HEK293 (cell line): ENCODE results near the gene APLP2.

Source experiments
- CTCF ChIA-PET: fragments of 350-600 bp; formaldehyde crosslinking; extraction: SDS; loops from one replicate; lab custom pipeline; 2021; ENCODE audit warnings: antibody characterized with exemption; lab: Yijun Ruan, JAX
- POLR2A ChIA-PET: fragments of 300-600 bp; formaldehyde crosslinking; extraction: SDS; loops from one replicate; lab custom pipeline; 2020; ENCODE audit warnings: antibody characterized with exemption, inconsistent platforms; lab: Yijun Ruan, JAX
- H3K27ac ChIP-seq: fragments of 200-500 bp; sonication (Bioruptor generic); 2 replicates; pipeline ENCODE4 v1.5.1; 2014; ENCODE audit warnings: low read depth, low read length, control low read depth, inconsistent platforms; ENCODE audit errors: extremely low read depth
- H3K36me3 ChIP-seq, 2 experiments: fragments of 200-500 bp in 1 of 2; sonication (Bioruptor generic) in 1 of 2; 1 replicate in 1 of 2; 2 replicates in 1 of 2; pipeline ENCODE4 v1.5.1; 2014 to 2017; ENCODE audit warnings: inconsistent platforms in 2 of 2, low read length in 2 of 2; ENCODE audit not compliant: control insufficient read depth in 2 of 2, insufficient read depth in 1 of 2
- H3K4me1 ChIP-seq: fragments of 200-500 bp; sonication (Bioruptor generic); 2 replicates; pipeline ENCODE4 v1.5.1; 2014; ENCODE audit warnings: mild to moderate bottlenecking, low read length, inconsistent platforms; ENCODE audit not compliant: control insufficient read depth, insufficient read depth
- H3K4me3 ChIP-seq: 2 replicates; pipeline ENCODE4 v1.5.1; 2011; ENCODE audit warnings: low read depth, mild to moderate bottlenecking, control low read depth, low read length, moderate library complexity
- H3K9me3 ChIP-seq: fragments of 200-500 bp; sonication (Bioruptor generic); 2 replicates; pipeline ENCODE4 v1.5.1; 2014; ENCODE audit warnings: low read depth, low read length, inconsistent platforms; ENCODE audit not compliant: control insufficient read depth, insufficient read depth
- KLF1 ChIP-seq: fragments of 450-650 bp; formaldehyde crosslinking; IDR thresholded peaks from 2 replicates; pipeline ENCODE4 v1.5.1; 2016; ENCODE audit warnings: missing biosample characterization, missing genetic modification characterization
- MZF1 ChIP-seq: fragments of 450-650 bp; formaldehyde crosslinking; IDR thresholded peaks from 2 replicates; pipeline ENCODE4 v1.5.1; 2017; ENCODE audit warnings: missing biosample characterization, missing genetic modification characterization, borderline replicate concordance
- SALL2 ChIP-seq: fragments of 450-650 bp; formaldehyde crosslinking; IDR thresholded peaks from 2 replicates; pipeline ENCODE4 v1.5.0; 2017; ENCODE audit warnings: missing biosample characterization, mild to moderate bottlenecking, missing genetic modification characterization, borderline replicate concordance
- ZEB2 ChIP-seq: fragments of 450-650 bp; formaldehyde crosslinking; IDR thresholded peaks from 2 replicates; pipeline ENCODE4 v1.5.1; 2016; ENCODE audit warnings: missing biosample characterization, missing genetic modification characterization
- ZNF155 ChIP-seq: fragments of 450-650 bp; formaldehyde crosslinking; IDR thresholded peaks from 2 replicates; pipeline ENCODE4 v1.5.1; 2016; ENCODE audit warnings: missing biosample characterization, missing genetic modification characterization
- ZNF184 ChIP-seq: fragments of 450-650 bp; IDR thresholded peaks from 2 replicates; pipeline ENCODE4 v1.5.1; 2018; ENCODE audit warnings: missing biosample characterization, mild to moderate bottlenecking, missing genetic modification characterization
- ZNF214 ChIP-seq: fragments of 450-650 bp; formaldehyde crosslinking; IDR thresholded peaks from 2 replicates; pipeline ENCODE4 v1.5.1; 2017; ENCODE audit warnings: missing biosample characterization, mild to moderate bottlenecking, missing genetic modification characterization, borderline replicate concordance
- ZNF221 ChIP-seq: fragments of 450-650 bp; formaldehyde crosslinking; IDR thresholded peaks from 2 replicates; pipeline ENCODE4 v1.5.1; 2017; ENCODE audit warnings: missing biosample characterization, missing genetic modification characterization, borderline replicate concordance
- ZNF274 ChIP-seq, 2 experiments: fragments of 200-500 bp in 1 of 2; fragments of 450-650 bp in 1 of 2; sonication (Bioruptor generic) in 1 of 2; formaldehyde crosslinking in 1 of 2; IDR thresholded peaks; 2 replicates each; pipeline versions ENCODE4 v1.5.1 to v1.6.1; 2014 to 2016; ENCODE audit warnings: borderline replicate concordance in 1 of 2, inconsistent platforms in 1 of 2, low read length in 1 of 2, missing biosample characterization in 1 of 2, missing genetic modification characterization in 1 of 2
- ZNF292 ChIP-seq: fragments of 450-650 bp; formaldehyde crosslinking; IDR thresholded peaks from 2 replicates; pipeline ENCODE4 v1.5.1; 2016; ENCODE audit warnings: low read depth, missing biosample characterization, missing genetic modification characterization, borderline replicate concordance
- ZNF37A ChIP-seq: fragments of 450-650 bp; IDR thresholded peaks from 2 replicates; pipeline ENCODE4 v1.5.1; 2018; ENCODE audit warnings: missing biosample characterization, missing genetic modification characterization
- ZNF423 ChIP-seq: fragments of 450-650 bp; formaldehyde crosslinking; IDR thresholded peaks from 2 replicates; pipeline ENCODE4 v1.5.1; 2016; ENCODE audit warnings: missing biosample characterization, missing genetic modification characterization
- ZNF521 ChIP-seq: fragments of 450-650 bp; formaldehyde crosslinking; IDR thresholded peaks from 2 replicates; pipeline ENCODE4 v1.5.1; 2017; ENCODE audit warnings: missing biosample characterization, mild to moderate bottlenecking, missing genetic modification characterization
- ZNF530 ChIP-seq: fragments of 450-650 bp; formaldehyde crosslinking; IDR thresholded peaks from 2 replicates; pipeline ENCODE4 v1.5.1; 2016; ENCODE audit warnings: low read depth, missing biosample characterization, missing genetic modification characterization
- ZNF677 ChIP-seq: fragments of 450-650 bp; IDR thresholded peaks from 2 replicates; pipeline ENCODE4 v1.5.0; 2018; ENCODE audit warnings: missing biosample characterization, mild to moderate bottlenecking, missing genetic modification characterization, moderate library complexity
- ZNF701 ChIP-seq: fragments of 450-650 bp; formaldehyde crosslinking; IDR thresholded peaks from 2 replicates; pipeline ENCODE4 v1.5.1; 2016; ENCODE audit warnings: missing biosample characterization, missing genetic modification characterization
- TF ChIP-seq, protein P1 (sequence below): fragments of 450-650 bp; formaldehyde crosslinking; IDR thresholded peaks from 2 replicates; pipeline ENCODE4 v1.5.1; 2016; ENCODE audit warnings: missing biosample characterization, missing genetic modification characterization
- TF ChIP-seq, protein P2 (sequence below): fragments of 450-650 bp; formaldehyde crosslinking; IDR thresholded peaks from 2 replicates; pipeline ENCODE4 v1.5.1; 2017; ENCODE audit warnings: missing biosample characterization, missing genetic modification characterization
- TF ChIP-seq, protein P3 (sequence below): IDR thresholded peaks from 2 replicates; pipeline ENCODE4 v1.6.1; 2011; ENCODE audit warnings: mild to moderate bottlenecking, low read depth, low read length, borderline replicate concordance
- TF ChIP-seq, protein P4 (sequence below): fragments of 450-650 bp; formaldehyde crosslinking; IDR thresholded peaks from 2 replicates; pipeline ENCODE4 v1.5.1; 2016; ENCODE audit warnings: missing biosample characterization, missing genetic modification characterization
- TF ChIP-seq, protein P5 (sequence below): fragments of 450-650 bp; formaldehyde crosslinking; conservative IDR thresholded peaks from 2 replicates; pipeline ENCODE4 v1.5.1; 2016; ENCODE audit warnings: low read depth, missing biosample characterization, missing genetic modification characterization
- TF ChIP-seq, protein P6 (sequence below): fragments of 450-650 bp; formaldehyde crosslinking; IDR thresholded peaks from 2 replicates; pipeline ENCODE4 v1.5.1; 2016; ENCODE audit warnings: missing biosample characterization, missing genetic modification characterization

Gene APLP2

DNA sequence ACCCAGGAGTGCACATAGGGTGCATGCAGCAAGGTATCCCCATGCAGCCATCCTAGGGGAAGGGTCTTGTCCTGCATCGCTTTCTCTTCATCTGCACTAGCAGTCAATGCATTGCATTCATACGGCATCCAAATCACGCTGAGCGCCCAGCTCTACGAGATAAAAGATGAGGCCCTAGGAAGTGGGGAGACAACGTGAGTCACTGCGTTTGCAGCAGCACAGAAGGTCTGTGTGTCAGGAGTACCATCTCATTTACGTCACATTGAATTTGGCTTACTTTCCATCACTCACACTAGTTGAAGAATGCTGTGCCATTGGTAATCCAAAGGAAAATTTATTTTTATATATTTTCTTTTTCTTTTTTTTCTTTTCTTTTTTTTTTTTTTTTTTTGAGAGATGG lies 87.4 kb downstream of the APLP2 start:
- no peak overlapping the region for H3K27ac ChIP-seq
- TF ChIP-seq, protein P1, sequence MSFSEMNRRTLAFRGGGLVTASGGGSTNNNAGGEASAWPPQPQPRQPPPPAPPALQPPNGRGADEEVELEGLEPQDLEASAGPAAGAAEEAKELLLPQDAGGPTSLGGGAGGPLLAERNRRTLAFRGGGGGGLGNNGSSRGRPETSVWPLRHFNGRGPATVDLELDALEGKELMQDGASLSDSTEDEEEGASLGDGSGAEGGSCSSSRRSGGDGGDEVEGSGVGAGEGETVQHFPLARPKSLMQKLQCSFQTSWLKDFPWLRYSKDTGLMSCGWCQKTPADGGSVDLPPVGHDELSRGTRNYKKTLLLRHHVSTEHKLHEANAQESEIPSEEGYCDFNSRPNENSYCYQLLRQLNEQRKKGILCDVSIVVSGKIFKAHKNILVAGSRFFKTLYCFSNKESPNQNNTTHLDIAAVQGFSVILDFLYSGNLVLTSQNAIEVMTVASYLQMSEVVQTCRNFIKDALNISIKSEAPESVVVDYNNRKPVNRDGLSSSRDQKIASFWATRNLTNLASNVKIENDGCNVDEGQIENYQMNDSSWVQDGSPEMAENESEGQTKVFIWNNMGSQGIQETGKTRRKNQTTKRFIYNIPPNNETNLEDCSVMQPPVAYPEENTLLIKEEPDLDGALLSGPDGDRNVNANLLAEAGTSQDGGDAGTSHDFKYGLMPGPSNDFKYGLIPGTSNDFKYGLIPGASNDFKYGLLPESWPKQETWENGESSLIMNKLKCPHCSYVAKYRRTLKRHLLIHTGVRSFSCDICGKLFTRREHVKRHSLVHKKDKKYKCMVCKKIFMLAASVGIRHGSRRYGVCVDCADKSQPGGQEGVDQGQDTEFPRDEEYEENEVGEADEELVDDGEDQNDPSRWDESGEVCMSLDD (tag by site-specific recombination): no peak
- TF ChIP-seq ZNF530 (tag by site-specific recombination) (no peak), MZF1 (tag by site-specific recombination) (no peak), ZNF184 (tag by site-specific recombination) (no peak)

DNA sequence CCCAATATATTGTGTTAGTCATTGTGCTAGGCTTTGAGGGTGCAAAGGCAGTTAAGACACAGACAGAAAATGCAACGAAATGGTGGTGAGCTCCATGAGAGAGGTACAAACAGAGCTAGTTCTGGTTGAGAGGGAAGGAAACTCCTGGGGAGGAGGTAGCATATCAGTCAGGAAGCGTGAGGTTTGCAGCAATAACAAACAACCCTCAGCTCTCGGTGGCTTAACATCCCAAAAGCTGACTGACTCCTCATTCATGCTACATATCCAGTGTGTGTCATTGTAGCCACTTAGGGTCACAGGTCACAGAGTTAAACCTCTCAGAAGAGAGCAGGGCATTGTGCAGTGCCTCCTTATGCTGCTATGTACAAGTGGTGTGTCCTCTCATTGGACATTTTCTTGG lies 88.1 kb downstream of the APLP2 start:
- ChIA-PET POLR2A (interaction anchor here (0.6 kb wide), 1 partner anchor 738 kb away, joined by 3 read pairs; no protein-coding TSS in a partner anchor), CTCF (interaction anchor here (0.6 to 1.2 kb wide), 3 partner anchors 11 to 334 kb away, joined by 3 to 6 read pairs (median 3); no protein-coding TSS in a partner anchor)
- Histone ChIP-seq H3K4me3 (no peak overlapping the region), H3K4me1 (no peaks in the 10 kb centered on the region), H3K36me3 (no peaks in the 10 kb centered on the region), H3K27ac (no peak overlapping the region), H3K9me3 (no peaks in the 10 kb centered on the region)
- TF ChIP-seq, protein P2, sequence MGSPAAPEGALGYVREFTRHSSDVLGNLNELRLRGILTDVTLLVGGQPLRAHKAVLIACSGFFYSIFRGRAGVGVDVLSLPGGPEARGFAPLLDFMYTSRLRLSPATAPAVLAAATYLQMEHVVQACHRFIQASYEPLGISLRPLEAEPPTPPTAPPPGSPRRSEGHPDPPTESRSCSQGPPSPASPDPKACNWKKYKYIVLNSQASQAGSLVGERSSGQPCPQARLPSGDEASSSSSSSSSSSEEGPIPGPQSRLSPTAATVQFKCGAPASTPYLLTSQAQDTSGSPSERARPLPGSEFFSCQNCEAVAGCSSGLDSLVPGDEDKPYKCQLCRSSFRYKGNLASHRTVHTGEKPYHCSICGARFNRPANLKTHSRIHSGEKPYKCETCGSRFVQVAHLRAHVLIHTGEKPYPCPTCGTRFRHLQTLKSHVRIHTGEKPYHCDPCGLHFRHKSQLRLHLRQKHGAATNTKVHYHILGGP (tag by site-specific recombination): no peak
- no peak for TF ChIP-seq ZNF37A (tag by site-specific recombination)
- TF ChIP-seq, protein P3, sequence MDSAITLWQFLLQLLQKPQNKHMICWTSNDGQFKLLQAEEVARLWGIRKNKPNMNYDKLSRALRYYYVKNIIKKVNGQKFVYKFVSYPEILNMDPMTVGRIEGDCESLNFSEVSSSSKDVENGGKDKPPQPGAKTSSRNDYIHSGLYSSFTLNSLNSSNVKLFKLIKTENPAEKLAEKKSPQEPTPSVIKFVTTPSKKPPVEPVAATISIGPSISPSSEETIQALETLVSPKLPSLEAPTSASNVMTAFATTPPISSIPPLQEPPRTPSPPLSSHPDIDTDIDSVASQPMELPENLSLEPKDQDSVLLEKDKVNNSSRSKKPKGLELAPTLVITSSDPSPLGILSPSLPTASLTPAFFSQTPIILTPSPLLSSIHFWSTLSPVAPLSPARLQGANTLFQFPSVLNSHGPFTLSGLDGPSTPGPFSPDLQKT: no peak
- TF ChIP-seq ZEB2 (tag by site-specific recombination): no peak
- no peak for TF ChIP-seq ZNF701 (tag by site-specific recombination)
- TF ChIP-seq, protein P4, sequence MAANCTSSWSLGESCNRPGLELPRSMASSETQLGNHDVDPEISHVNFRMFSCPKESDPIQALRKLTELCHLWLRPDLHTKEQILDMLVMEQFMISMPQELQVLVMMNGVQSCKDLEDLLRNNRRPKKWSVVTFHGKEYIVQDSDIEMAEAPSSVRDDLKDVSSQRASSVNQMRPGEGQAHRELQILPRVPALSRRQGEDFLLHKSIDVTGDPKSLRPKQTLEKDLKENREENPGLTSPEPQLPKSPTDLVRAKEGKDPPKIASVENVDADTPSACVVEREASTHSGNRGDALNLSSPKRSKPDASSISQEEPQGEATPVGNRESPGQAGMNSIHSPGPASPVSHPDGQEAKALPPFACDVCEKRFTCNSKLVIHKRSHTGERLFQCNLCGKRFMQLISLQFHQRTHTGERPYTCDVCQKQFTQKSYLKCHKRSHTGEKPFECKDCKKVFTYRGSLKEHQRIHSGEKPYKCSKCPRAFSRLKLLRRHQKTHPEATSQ (tag by site-specific recombination): no peak
- no peak for TF ChIP-seq ZNF521 (tag by site-specific recombination)
- TF ChIP-seq ZNF292 (tag by site-specific recombination): no peak
- no peak for TF ChIP-seq ZNF677 (tag by site-specific recombination)
- TF ChIP-seq ZNF214: no peak
- TF ChIP-seq ZNF274 (IDR thresholded peaks at IDR 0.05; ENCODE audit: low read length): no peak
- TF ChIP-seq ZNF274 (tag by site-specific recombination; IDR thresholded peaks at IDR 0.05; ENCODE audit: borderline replicate concordance): no peak
- TF ChIP-seq ZNF155 (tag by site-specific recombination): no peak
- TF ChIP-seq MZF1 (tag by site-specific recombination): no peak
- TF ChIP-seq, protein P5, sequence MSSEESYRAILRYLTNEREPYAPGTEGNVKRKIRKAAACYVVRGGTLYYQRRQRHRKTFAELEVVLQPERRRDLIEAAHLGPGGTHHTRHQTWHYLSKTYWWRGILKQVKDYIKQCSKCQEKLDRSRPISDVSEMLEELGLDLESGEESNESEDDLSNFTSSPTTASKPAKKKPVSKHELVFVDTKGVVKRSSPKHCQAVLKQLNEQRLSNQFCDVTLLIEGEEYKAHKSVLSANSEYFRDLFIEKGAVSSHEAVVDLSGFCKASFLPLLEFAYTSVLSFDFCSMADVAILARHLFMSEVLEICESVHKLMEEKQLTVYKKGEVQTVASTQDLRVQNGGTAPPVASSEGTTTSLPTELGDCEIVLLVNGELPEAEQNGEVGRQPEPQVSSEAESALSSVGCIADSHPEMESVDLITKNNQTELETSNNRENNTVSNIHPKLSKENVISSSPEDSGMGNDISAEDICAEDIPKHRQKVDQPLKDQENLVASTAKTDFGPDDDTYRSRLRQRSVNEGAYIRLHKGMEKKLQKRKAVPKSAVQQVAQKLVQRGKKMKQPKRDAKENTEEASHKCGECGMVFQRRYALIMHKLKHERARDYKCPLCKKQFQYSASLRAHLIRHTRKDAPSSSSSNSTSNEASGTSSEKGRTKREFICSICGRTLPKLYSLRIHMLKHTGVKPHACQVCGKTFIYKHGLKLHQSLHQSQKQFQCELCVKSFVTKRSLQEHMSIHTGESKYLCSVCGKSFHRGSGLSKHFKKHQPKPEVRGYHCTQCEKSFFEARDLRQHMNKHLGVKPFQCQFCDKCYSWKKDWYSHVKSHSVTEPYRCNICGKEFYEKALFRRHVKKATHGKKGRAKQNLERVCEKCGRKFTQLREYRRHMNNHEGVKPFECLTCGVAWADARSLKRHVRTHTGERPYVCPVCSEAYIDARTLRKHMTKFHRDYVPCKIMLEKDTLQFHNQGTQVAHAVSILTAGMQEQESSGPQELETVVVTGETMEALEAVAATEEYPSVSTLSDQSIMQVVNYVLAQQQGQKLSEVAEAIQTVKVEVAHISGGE (tag by site-specific recombination): no peak
- no peak for TF ChIP-seq ZNF423 (tag by site-specific recombination)
- TF ChIP-seq, protein P6, sequence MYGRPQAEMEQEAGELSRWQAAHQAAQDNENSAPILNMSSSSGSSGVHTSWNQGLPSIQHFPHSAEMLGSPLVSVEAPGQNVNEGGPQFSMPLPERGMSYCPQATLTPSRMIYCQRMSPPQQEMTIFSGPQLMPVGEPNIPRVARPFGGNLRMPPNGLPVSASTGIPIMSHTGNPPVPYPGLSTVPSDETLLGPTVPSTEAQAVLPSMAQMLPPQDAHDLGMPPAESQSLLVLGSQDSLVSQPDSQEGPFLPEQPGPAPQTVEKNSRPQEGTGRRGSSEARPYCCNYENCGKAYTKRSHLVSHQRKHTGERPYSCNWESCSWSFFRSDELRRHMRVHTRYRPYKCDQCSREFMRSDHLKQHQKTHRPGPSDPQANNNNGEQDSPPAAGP (tag by site-specific recombination): no peak
- no peak for TF ChIP-seq KLF1 (tag by site-specific recombination)
- TF ChIP-seq ZNF221 (tag by site-specific recombination): no peak
- TF ChIP-seq SALL2: no peak

More for the DNA sequence above, 87.4 kb downstream of the APLP2 start:
- ChIA-PET CTCF (interaction anchor here (1.1 to 1.2 kb wide), 2 partner anchors 11 to 25 kb away, joined by 3 to 6 read pairs; no protein-coding TSS in a partner anchor), POLR2A (no interaction called here)
- Histone ChIP-seq H3K36me3 (no peaks in the 10 kb centered on the region), H3K4me3 (no peak overlapping the region), H3K4me1 (no peaks in the 10 kb centered on the region), H3K9me3 (no peaks in the 10 kb centered on the region)
